NCI-H446 treated with DMSO at 0.1 percent for 48 hours (cell line): ENCODE measurements around the gene CROCC2.

Experiments used
- DNase-seq: peaks from one replicate; lab custom pipeline; 2025; lab: John Stamatoyannopoulos, UW

Gene CROCC2

DNA sequence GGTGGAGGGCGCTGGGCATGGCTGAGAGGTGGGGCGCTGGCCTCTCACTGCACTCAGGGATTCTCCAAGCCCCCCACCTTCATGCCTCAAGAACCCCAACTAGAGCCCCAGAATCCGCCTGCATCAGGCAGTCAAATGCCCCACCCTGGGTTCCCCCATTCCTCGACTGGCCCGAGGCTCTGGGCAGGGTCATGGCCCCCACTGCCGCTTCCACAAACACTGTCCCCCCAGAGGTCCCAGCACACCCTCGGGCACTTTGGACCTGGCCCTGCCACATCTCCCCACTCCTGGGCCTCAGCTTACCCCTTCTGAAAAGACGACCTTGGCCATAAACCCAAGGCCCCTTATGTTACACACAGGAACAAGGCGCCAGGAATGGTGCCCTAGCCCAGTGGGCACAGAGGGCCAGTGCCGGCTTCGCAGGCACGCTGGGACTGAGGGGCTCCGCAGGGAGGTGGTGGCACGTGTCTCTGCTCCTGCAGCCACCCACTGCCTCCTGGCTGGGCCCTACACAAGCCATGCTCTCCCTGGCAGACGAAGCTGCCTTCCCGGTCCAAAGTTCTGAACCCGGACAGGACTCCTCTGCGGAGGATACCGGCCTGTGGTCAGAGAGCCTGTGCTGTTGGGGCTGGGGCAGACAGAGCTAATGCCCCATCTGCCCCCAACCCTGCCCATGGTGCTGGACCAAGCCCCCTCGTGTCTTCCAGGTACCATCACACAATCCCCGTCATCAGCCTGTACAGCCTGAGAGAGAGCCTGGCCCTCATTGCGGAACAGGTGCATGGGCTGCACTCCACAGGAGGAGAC lies 30.7 kb upstream of the CROCC2 start:
- DNase-seq: no peak

DNA sequence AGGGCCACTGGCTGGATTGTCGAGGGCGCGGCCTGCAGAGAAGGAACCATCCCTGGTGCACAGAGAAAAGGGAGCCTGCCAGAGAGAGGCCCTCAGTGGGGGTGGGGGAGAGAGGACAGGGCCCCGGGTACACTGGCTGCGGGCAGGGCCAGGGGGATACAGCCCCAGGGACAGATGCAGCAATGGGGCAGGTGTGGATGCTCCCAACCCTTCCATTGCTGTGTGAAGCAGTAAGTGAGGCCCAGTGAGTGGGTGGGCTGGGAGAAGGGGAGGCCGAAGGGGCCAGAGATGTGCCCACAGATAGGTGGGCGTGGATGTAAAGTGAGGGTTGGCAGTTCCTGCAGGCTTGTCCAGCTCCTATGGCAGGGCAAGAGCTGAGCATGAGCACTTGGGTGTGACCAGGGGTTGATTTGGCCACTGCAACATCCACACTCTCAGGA lies 30.1 kb upstream of the CROCC2 start:
- no peak for DNase-seq

DNA sequence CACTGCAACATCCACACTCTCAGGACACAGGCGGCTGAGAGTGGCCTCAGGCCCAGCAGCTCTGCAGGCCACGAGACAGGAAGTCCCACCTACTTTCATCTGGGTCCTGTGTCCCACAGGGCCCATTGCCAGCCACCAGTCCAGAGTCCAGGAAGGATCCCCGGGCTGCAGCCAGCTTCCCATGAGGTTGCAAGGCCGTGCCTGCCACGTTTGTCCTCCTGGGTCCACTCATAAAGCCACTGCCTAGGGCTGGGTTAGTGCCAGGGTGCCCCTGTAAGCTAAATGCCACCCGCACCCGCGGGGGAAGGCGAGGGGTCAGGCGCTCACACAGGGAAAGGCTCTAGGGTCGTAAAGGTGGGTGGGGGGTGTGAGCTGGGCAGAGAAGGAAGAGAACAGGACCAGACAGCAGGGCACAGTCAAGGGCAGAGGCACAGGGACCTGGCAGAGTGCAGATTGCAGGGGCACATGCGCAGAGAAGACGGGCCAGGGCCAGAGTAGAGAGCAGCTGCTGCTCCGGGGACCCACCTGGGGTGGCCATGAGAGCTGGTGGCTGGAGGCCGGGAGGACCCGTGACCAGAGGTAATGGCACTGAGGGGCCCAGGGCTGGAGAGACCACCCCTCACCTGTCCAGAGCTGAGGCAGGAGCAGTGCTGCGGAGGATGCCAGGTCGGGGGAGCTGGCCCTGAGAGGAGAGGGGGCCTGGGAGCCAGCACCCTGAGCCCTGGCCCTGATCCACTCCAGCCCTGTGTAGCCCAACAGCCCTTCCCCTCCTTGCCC lies 29.5 kb upstream of the CROCC2 start:
- no peak for DNase-seq

DNA sequence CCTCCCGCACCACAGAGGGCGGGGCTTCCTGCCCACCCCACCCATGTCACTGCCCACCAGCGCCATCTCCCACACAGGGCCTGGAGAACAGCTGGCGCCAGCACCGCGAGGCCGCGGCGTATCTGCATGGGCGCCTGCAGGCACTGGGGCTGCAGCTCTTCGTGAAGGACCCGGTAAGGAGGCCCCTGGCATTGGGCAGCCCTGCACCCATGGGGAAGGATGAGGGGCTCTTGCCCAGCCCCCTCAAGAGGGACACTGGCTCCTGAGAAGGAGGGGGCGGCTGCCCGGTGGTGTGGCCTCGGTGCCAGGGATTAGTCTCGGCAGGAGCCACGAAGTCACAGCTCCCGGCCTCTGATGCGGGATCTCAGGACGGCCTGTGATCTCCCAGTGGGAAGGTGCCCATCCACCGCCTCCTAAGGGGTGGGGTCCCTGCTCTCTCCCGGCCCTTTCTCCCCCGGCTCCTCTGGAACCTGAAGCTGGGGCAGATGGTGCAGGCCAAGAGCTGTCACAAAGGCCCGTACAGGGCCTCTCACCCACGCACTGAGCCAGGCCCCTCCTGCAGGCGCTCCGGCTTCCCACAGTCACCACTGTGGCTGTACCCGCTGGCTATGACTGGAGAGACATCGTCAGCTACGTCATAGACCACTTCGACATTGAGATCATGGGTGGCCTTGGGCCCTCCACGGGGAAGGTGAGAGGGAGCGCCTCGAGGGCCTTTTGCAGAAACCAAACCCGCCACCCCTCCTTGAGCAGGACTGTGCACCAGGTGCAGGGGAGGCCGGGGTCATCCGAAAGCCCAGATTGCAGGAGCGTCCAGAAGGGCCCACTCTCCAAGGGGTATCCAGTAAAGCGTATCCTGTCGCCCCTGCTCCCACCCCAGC lies 28.4 kb upstream of the CROCC2 start:
- DNase-seq: no peak

DNA sequence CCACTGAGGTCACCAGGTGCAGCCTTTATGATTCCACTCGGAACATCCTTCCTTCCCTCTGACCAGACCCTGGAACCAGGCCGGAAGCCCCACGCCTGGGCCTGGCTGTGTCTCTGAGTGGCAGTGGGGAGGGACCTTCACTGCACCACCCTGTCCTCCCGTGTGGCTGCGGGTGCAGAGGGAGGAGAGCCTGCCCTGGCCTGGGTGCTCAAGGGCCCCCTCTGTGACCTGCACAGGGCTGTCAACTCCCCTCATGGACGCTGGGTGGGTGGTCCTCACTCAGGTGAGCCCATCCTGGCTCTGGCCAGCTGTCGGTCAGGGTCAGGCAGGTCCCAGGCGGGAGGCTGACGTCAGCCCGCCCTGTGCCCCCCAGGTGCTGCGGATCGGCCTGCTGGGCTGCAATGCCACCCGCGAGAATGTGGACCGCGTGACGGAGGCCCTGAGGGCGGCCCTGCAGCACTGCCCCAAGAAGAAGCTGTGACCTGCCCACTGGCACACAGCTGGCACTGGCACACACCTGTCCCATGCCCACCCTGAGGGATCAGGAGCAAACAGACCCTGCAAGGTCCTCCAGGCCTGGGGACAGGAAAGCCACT lies 27.7 kb upstream of the CROCC2 start:
- DNase-seq: no peak

DNA sequence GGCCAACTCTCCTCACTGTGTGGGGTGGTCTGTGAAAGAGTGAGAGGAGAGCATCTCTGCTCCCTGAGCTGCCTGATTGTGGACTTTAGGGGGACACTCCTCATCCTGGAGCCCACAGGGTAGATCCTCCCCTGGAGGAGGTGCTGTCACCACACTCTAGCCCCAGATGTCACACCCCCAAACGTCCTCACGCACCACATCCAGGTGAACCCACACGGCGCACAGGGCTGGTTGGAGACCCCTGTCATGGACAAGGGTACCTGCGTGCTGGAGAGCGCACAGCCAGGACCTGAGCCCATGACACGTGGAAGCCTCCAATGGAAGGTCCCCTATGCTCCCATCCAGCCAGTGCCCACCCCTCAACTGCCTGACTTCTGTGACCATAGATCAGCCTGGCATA lies 27.0 kb upstream of the CROCC2 start:
- no peak for DNase-seq

DNA sequence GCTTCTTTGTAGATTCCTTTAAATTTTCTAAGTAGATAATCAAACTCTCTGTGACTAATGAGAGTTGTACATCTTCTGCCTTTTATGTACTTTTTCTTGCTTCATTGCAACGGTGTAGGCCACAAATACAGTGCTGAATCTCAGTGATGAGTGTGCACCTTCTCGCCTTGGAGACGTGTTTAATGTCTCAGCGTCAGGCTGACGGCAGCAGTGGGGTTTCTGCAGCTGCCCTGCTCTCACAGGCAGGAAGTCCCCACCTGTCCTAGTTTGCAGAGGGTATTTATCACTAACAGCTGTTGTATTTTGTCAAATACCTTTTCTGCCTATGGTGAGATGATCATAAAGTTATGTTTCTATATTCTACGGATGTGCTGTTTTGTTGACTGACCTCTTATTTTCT lies 24.2 kb upstream of the CROCC2 start:
- DNase-seq: no peak

DNA sequence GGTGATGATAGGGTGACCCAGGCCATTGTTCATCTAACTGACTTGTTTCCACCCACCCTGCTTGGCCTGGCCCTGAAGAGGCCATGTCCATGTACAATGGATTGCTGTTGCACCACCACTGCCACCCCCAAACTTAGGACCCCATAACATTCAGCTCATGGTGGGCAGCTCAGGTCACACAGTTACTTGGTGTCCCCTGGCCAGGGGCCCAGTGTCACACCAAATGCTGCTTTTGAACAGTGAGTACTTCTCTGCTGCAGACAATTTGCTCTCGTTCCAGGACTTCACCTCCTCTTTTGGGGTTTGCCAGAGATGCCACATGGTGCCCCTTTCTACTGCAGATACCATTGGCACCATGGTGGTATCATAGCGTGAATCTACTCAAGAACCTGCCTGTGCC lies 21.9 kb upstream of the CROCC2 start:
- no peak for DNase-seq

DNA sequence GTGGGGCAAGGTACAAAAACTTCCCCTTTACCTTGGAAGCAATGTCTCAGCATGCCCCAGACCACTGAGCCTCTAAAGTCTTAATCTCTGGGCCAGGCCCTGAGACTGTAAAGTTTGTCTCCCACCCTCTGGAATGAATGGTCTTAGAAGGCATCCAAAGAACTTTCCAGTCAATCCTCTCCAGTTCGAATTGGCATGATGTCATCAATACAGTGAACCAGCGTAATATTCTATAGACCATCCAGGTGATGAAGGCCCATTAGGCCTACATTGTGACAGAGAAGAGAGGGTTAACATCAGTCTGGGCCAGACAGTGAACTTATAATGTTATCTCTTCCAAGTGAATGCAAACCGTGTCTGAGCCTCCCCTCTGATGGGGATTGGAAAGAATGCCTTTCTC lies 21.4 kb upstream of the CROCC2 start:
- no peak for DNase-seq

DNA sequence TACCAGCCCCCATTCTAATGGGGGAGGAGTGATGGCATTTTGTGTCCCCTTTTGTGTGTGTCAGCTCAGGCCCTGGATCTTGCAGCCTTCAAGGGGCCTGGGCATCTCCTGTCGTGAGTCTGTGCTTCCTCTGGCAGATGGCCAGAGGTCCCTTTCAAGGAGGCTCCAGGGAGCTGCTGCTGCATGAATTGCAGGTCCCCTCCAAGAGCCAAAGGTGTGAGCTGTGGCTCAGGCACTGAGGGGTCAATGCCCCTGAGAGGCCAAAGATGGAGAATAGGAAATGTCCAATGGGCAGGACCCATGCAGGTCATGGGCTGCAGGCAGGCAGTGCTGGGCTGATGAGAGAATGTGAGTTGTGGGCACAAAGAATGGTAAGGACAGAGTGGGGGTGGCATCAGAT lies 20.6 kb upstream of the CROCC2 start:
- no peak for DNase-seq

DNA sequence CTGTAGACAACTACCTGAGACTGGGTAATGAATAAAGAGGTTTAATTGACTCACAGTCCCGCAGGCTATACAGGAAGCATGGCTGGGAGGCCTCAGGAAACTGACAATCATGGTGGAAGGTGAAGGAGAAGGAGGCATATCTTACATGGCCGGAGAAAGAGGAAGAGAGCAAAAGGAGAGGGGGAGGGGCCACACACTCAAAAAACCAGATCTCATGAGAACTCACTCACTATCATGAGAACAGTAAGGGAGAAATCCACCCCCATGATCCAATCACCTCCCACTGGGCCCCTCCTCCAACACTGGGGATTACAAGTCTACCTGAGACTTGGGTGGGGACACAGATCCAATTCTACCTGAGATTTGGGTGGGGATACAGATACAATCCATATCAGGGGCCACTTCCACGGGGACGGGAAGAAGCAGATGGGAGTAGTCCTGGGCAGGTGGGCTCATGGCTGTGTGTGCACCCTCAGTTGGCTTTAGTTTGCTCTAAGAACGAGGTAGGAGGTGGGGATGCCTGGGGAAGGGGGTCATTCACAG lies 20.0 kb upstream of the CROCC2 start:
- DNase-seq: no peak

DNA sequence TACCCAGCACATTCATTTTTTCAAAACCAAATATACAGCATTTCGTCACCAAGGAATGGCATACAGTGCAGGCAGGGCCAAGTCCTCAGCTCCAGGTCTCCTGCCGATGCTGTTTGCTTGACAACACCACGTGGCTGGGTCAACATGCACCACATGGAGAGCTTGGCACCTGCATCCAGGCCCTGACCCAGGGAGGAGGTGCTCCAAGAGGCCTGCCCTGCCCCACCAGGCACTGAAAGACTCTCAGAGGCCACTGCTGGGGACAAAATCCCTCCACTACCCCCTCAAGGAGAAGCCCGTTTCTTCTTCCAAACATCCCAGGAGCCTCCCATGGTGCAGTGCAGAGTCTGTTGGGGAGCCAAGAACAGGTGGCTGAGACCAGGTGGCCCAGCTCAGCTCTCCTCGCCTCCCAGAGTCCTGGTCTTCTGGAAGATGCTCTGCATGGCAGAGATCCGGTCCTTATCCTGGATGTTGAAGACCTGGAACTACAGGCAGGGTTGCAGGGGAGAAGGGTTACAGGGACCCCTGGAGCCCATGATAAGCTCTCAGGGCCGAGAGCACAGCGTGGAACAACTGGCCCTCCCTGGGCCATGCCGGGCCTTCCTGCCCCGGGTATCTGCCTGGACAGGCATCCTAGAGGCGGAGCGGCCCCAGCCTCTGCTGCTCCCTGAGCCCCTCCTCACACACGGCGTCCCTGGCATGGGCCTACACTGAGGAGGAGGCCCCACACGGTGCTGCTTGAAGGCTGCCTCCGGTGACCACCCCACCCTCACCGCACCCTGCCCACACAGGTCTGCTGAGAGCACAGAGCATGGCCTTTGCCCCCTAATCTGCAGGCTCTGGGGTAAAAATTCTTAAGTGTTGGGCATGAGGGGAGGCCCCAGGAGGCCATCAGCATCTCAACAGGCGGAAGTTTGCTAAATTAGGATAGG lies 19.2 kb upstream of the CROCC2 start:
- no peak for DNase-seq

DNA sequence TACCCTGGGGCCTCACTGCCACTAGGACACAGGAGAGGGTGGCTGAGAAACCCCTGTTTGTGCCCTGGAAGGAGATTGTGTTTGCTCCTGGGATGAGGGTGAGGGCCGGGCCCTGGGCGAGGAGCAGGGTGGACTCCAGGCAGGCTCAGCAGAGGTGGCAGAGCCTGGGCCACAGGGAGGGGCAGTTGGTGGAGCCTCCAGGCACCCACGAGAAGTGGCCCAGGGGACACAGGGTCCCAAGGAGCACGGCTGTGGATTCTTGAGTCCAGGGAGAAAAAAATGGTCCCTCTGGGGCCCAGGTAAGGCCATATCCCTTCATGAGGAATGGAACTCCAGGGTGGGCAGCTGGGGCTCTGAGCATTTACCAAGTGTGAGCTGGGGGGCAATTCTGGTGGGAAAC lies 18.5 kb upstream of the CROCC2 start:
- DNase-seq: no peak

DNA sequence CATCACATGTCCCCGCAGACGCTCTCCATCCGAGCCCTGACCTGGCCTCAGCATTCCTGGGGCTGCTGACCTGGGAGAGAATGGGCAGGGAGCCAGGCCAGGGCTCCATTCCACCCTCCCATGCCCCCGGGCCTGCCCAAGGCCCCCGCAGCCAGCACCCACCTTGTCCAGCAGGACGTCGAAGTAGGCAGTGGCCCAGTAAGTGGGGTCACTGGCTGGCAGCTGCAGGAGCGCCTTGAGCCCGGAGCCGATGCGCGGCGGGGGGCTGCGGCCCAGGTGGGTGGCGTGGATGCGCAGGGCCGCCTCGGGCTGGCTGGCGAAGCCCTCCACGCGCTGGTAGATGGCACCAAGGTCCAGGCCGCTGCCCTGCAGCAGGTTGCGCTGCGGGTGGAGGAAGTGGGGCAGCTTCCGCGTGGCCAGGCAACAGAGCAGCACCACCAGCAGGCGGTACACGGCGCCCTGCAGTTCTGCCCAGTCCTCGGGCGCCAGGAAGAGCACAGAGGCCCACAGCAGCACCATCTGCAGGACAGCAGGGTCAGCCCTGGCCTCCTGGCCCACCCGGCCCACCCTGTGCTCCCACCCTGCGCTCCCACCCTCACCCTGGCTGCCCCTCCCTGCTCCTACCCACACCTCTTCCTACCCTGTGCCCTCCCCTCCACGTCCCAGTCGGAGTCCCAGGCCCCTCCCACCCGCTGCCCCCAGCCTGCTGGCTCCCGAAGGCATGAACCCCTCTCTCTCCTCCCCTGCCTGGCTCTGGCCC lies 17.8 kb upstream of the CROCC2 start:
- no peak for DNase-seq

DNA sequence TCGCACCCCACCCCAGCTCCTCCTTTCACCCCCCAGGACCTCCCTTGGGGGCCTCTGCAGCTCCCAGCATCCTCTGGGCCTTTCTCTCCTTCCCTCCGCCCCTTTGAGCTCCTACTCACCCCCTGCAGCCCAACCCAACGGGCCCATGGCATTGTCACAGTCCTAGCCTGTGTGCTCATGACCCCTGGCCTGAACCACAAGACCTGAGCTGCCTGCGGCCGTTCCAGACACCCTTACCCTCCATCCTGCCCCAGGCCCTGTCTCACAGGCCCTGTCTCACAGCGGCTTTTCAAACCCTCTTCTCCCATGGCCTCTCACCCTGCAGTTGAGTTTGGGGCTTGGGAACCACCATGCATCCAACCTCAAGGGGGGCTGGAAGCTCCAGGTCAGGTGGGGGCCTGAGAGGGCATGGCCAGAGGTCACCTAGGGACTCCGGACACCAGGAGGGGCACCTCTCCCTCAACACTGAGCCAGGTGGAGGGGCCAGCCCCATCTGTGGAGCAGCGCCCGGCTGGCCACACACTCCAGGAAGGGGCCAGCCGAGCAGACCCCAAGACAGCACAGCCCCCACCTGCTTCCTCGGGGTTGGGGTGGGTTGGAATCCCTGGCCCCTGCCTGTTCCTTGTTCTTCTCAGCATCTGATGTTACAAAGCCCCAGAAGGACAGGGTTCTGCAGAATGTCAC lies 17.1 kb upstream of the CROCC2 start:
- no peak for DNase-seq

DNA sequence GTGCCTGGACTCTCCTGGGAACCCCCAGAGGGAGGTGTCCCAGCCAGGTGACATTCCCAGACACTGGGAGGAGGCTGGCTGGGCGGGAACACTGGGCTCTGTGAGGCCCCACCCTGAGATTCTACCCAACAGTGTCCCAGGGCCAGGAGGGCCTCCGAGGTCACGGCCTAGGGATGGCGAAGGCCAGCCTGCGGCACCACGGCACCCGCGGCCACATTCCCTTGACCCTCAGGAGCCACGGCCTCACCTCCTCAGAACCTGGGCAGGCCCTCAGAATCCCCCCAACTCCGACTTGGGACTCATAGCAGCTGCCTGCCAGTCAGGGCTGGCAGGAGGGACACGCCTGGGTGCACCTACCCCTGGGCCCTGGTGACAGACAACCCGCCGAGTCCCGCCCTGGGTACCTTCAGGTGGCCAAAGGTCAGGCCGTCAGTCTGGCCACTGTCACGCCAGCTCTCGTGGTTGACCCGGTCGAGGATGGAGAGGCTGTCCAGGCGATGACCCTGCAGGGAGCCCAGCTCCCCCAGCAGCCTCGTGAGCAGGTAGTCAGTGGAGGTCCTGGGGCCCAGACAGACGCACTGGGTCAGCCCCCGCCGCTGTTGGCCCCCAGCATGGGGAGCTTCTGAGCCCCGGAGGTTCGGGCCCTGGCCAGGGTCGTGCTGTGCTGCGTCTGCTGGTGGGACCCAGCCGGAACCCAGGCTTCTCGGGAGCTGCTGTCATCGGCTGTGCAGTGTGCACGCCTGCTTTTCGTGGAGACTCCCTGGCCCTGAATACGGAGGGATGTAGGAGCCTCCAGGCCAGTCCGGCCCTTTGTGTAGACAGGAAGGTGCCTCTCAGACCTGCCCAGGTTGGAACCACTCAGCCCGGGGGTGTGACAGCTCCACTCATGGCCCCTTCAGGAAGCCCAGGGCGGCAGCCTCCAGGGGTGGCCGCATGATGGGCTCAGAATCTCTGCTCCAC lies 16.3 kb upstream of the CROCC2 start:
- DNase-seq: no peak

DNA sequence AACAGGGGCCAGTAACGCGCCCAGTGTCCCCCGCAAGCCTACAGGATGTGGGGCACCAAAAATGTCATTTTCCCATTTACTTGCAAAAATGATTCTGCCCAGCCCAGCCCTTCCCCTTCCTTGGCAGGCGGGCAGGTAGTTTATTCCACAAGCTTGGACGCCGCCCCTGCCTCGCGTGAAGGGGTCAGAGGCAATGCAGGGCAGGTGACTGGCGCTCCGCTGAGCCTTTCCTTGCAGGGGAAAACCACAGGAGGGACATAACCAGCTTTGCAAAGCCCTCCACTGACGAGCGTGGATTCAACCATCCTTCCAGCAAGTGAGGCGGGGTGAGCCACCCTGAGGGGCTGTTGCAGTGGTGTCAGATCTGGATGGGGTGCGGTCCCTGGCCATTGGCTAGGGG lies 15.4 kb upstream of the CROCC2 start:
- no peak for DNase-seq
